ENCODE data around the gene PCYT2.

GRCh38 chr17:81909966-81910839, 996 bp downstream of the PCYT2 start:
- TF ChIP-seq CTCF (conservative IDR thresholded peaks at IDR 0.05) (no peak), ZFX (IDR thresholded peaks at IDR 0.05) (no peak)
